A549 (cell line): Measurements from ENCODE around the gene MAU2. TPM values are rescaled to one million over a fixed set of nuclear protein-coding genes. Genes with fewer than 3 reads are reported as not detected.

ENCODE experiments used
- ATAC-seq, 2 experiments: fragments of 200-7000 bp in 1 of 2; fragments of >200 bp in 1 of 2; cut with Nextera tagmentation in 1 of 2; cut with Tn5 transposase in 1 of 2; 3 replicates each; pipeline versions ENCODE4 v1.8.0 to v1.9.1; 2018 to 2020; ENCODE audit warnings: mild to moderate bottlenecking in 1 of 2, moderate library complexity in 1 of 2
- CTCF ChIA-PET: fragments of 300-600 bp; sonication (Branson Sonifier 250); formaldehyde crosslinking; extraction: SDS; loops from one replicate; lab custom pipeline; 2021; ENCODE audit warnings: antibody characterized with exemption, inconsistent platforms; lab: Yijun Ruan, JAX
- POLR2A ChIA-PET: fragments of 350-600 bp; formaldehyde crosslinking; extraction: SDS; loops from one replicate; lab custom pipeline; 2021; ENCODE audit warnings: antibody characterized with exemption, inconsistent platforms; lab: Yijun Ruan, JAX
- DNase-seq, 2 experiments: peaks; one replicate each; pipeline versions ENCODE4 v3.0.0 to v3.0.0-alpha.2; 2011 to 2016; ENCODE audit warnings: low read depth in 1 of 2, low spot score in 1 of 2
- FAIRE-seq: peaks from 2 replicates; lab custom pipeline; 2011; peaks lifted over from hg19 to GRCh38; lab: Jason Lieb, UNC
- H3K27ac ChIP-seq, 2 experiments: fragments of >200 bp; sonication (Bioruptor Twin); formaldehyde crosslinking; 3 replicates each; pipeline ENCODE4 v1.5.1; 2016 to 2017
- H3K4me1 ChIP-seq: fragments of >200 bp; sonication (Bioruptor Twin); formaldehyde crosslinking; 3 replicates; pipeline ENCODE4 v1.6.1; 2016
- H3K4me2 ChIP-seq: fragments of >200 bp; sonication (Bioruptor Twin); formaldehyde crosslinking; 3 replicates; pipeline ENCODE4 v1.6.1; 2016
- H3K4me3 ChIP-seq: fragments of >200 bp; sonication (Bioruptor Twin); formaldehyde crosslinking; 3 replicates; pipeline ENCODE4 v1.5.1; 2016
- H3K9me3 ChIP-seq: fragments of >200 bp; sonication (Bioruptor Twin); formaldehyde crosslinking; 3 replicates; pipeline ENCODE4 v1.6.1; 2016
- CBX8 ChIP-seq: fragments of 200-600 bp; sonication (generic); IDR thresholded peaks from 2 replicates; pipeline ENCODE4 v1.6.1; 2016
- CEBPB ChIP-seq, 2 experiments: fragments of >200 bp in 1 of 2; sonication (Bioruptor Twin) in 1 of 2; formaldehyde crosslinking in 1 of 2; IDR thresholded peaks; 2 replicates each; pipeline ENCODE4 v1.6.1; 2012 to 2016
- CHD2 ChIP-seq: fragments of 150-350 bp; IDR thresholded peaks from 2 replicates; pipeline ENCODE4 v1.6.1; 2014; ENCODE audit warnings: low read length; ENCODE audit not compliant: partially characterized antibody
- CHD4 ChIP-seq: fragments of 200-600 bp; sonication (generic); IDR thresholded peaks from 2 replicates; pipeline ENCODE4 v1.6.1; 2016; ENCODE audit warnings: antibody characterized with exemption, mild to moderate bottlenecking, borderline replicate concordance
- E2F6 ChIP-seq: IDR thresholded peaks from 2 replicates; pipeline ENCODE4 v1.6.1; 2012; ENCODE audit warnings: low read depth, borderline replicate concordance
- EHF ChIP-seq: fragments of 250-450 bp; sonication (Bioruptor Pico); IDR thresholded peaks from 2 replicates; pipeline ENCODE4 v1.5.0; 2020; ENCODE audit warnings: mild to moderate bottlenecking
- EP300 ChIP-seq, 2 experiments: fragments of >200 bp; sonication (Bioruptor Twin); formaldehyde crosslinking; IDR thresholded peaks; 2 replicates in 1 of 2; 3 replicates in 1 of 2; pipeline ENCODE4 v1.6.1; 2016 to 2017
- ESRRA ChIP-seq: fragments of 150-350 bp; IDR thresholded peaks from 2 replicates; pipeline ENCODE4 v1.6.1; 2014; ENCODE audit warnings: mild to moderate bottlenecking, low read length, borderline replicate concordance
- HDAC2 ChIP-seq: fragments of 200-600 bp; sonication (generic); IDR thresholded peaks from 2 replicates; pipeline ENCODE4 v1.6.1; 2016
- HES2 ChIP-seq: fragments of >200 bp; sonication (Bioruptor Twin); formaldehyde crosslinking; IDR thresholded peaks from 2 replicates; pipeline ENCODE4 v1.6.1; 2016
- HOXA7 ChIP-seq: fragments of 250-450 bp; sonication (Bioruptor Pico); IDR thresholded peaks from 2 replicates; pipeline ENCODE4 v1.5.0; 2020; ENCODE audit warnings: mild to moderate bottlenecking, moderate library complexity
- JUNB ChIP-seq: fragments of >200 bp; sonication (Bioruptor Twin); formaldehyde crosslinking; IDR thresholded peaks from 2 replicates; pipeline ENCODE4 v1.6.1; 2016
- KDM1A ChIP-seq: fragments of 200-600 bp; sonication (generic); IDR thresholded peaks from 2 replicates; pipeline ENCODE4 v1.6.1; 2016; ENCODE audit warnings: low read depth, mild to moderate bottlenecking
- KDM5A ChIP-seq: fragments of 200-600 bp; sonication (generic); IDR thresholded peaks from 2 replicates; pipeline ENCODE4 v1.6.1; 2016; ENCODE audit warnings: antibody characterized with exemption, mild to moderate bottlenecking
- NR3C1 ChIP-seq: fragments of >200 bp; sonication (Bioruptor Twin); formaldehyde crosslinking; IDR thresholded peaks from 3 replicates; pipeline ENCODE4 v1.6.1; 2017
- POLR2A ChIP-seq: IDR thresholded peaks from 2 replicates; pipeline ENCODE4 v1.6.1; 2012; ENCODE audit warnings: mild to moderate bottlenecking, low read length
- RFX5 ChIP-seq: fragments of 450-650 bp; IDR thresholded peaks from 2 replicates; pipeline ENCODE4 v1.7.1; 2014; ENCODE audit warnings: antibody characterized with exemption, mild to moderate bottlenecking, moderate library complexity
- RNF2 ChIP-seq: fragments of 200-600 bp; sonication (generic); IDR thresholded peaks from 2 replicates; pipeline ENCODE4 v1.6.1; 2016; ENCODE audit warnings: low read depth, mild to moderate bottlenecking, antibody characterized with exemption, moderate library complexity, borderline replicate concordance
- SMC3 ChIP-seq: fragments of >200 bp; sonication (Bioruptor Twin); formaldehyde crosslinking; IDR thresholded peaks from 3 replicates; pipeline ENCODE4 v1.6.1; 2018; ENCODE audit warnings: inconsistent platforms
- TFCP2L1 ChIP-seq: fragments of 250-450 bp; sonication (Bioruptor Pico); IDR thresholded peaks from 2 replicates; pipeline ENCODE4 v1.5.0; 2021; ENCODE audit warnings: mild to moderate bottlenecking
- ZSCAN20 ChIP-seq: fragments of 250-450 bp; sonication (Bioruptor Pico); IDR thresholded peaks from 2 replicates; pipeline ENCODE4 v1.8.0; 2022; ENCODE audit warnings: mild to moderate bottlenecking, moderate library complexity
- WGBS: methylation state at CpG from one replicate; pipeline ENCODE4 v1.1.6; 2017; ENCODE audit errors: missing lambda C conversion rate; 5-methylcytosine and 5-hydroxymethylcytosine counted together
- polyA plus RNA-seq, 4 experiments: library from polyadenylated mRNA; depleted of rRNA in 3 of 4; stranded (reverse); fragments of >200 nt; fragmentation: RNase III in 1 of 4; extraction: RNeasy Plus Mini Kit Qiagen cat#74134 plus additional on column Dnase treatment in 1 of 4; gene quantifications; 2 replicates in 3 of 4; 3 replicates in 1 of 4; pipeline ENCODE4 v1.2.3, GENCODE V29; 2011 to 2017
- TF ChIP-seq, protein P1 (sequence below): fragments of 250-450 bp; sonication (Bioruptor Pico); IDR thresholded peaks from 2 replicates; pipeline ENCODE4 v1.5.0; 2021; ENCODE audit warnings: mild to moderate bottlenecking, moderate library complexity, borderline replicate concordance
- TF ChIP-seq, protein P2 (sequence below): fragments of 200-600 bp; sonication (generic); IDR thresholded peaks from 2 replicates; pipeline ENCODE4 v1.6.1; 2016; ENCODE audit warnings: antibody characterized with exemption, mild to moderate bottlenecking, moderate library complexity
- TF ChIP-seq, protein P3 (sequence below): fragments of 150-350 bp; IDR thresholded peaks from 2 replicates; pipeline ENCODE4 v1.6.1; 2014; ENCODE audit warnings: low read depth, mild to moderate bottlenecking, low read length

Gene MAU2
- polyA plus RNA-seq, 2 of the 4 experiments (the other 2 are of a cell fraction): 8.5 to 11.5 TPM

- WGBS: 88% methylated on average over 3 of the region's 3 CpGs
- FAIRE-seq: no peak
- H3K4me3 ChIP-seq: no peak overlapping the region
- ATAC-seq: no peak
- no peak overlapping the region for H3K4me2 ChIP-seq
- POLR2A ChIA-PET: no interaction called here
- no peak for DNase-seq
- CTCF ChIA-PET: interaction anchor here (1.1 kb wide), 1 partner anchor 14 kb away, joined by 3 read pairs; no protein-coding TSS in a partner anchor
- H3K27ac ChIP-seq: no peak overlapping the region
- no peaks in the 10 kb centered on the region for H3K4me1 ChIP-seq
- H3K9me3 ChIP-seq: no peaks in the 10 kb centered on the region
- TF ChIP-seq, protein P1, sequence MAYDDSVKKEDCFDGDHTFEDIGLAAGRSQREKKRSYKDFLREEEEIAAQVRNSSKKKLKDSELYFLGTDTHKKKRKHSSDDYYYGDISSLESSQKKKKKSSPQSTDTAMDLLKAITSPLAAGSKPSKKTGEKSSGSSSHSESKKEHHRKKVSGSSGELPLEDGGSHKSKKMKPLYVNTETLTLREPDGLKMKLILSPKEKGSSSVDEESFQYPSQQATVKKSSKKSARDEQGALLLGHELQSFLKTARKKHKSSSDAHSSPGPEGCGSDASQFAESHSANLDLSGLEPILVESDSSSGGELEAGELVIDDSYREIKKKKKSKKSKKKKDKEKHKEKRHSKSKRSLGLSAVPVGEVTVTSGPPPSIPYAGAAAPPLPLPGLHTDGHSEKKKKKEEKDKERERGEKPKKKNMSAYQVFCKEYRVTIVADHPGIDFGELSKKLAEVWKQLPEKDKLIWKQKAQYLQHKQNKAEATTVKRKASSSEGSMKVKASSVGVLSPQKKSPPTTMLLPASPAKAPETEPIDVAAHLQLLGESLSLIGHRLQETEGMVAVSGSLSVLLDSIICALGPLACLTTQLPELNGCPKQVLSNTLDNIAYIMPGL (CRISPR knock-in tag): no peak
- TF ChIP-seq EHF (CRISPR knock-in tag) (no peak), TFCP2L1 (no peak), NR3C1 (no peak), E2F6 (no peak), RNF2 (no peak), JUNB (no peak), HDAC2 (no peak), KDM1A (no peak), CHD4 (no peak), HES2 (no peak), POLR2A (no peak), RFX5 (no peak), ESRRA (no peak), KDM5A (no peak)
- TF ChIP-seq, protein P2, sequence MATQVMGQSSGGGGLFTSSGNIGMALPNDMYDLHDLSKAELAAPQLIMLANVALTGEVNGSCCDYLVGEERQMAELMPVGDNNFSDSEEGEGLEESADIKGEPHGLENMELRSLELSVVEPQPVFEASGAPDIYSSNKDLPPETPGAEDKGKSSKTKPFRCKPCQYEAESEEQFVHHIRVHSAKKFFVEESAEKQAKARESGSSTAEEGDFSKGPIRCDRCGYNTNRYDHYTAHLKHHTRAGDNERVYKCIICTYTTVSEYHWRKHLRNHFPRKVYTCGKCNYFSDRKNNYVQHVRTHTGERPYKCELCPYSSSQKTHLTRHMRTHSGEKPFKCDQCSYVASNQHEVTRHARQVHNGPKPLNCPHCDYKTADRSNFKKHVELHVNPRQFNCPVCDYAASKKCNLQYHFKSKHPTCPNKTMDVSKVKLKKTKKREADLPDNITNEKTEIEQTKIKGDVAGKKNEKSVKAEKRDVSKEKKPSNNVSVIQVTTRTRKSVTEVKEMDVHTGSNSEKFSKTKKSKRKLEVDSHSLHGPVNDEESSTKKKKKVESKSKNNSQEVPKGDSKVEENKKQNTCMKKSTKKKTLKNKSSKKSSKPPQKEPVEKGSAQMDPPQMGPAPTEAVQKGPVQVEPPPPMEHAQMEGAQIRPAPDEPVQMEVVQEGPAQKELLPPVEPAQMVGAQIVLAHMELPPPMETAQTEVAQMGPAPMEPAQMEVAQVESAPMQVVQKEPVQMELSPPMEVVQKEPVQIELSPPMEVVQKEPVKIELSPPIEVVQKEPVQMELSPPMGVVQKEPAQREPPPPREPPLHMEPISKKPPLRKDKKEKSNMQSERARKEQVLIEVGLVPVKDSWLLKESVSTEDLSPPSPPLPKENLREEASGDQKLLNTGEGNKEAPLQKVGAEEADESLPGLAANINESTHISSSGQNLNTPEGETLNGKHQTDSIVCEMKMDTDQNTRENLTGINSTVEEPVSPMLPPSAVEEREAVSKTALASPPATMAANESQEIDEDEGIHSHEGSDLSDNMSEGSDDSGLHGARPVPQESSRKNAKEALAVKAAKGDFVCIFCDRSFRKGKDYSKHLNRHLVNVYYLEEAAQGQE: no peak
- TF ChIP-seq, protein P3, sequence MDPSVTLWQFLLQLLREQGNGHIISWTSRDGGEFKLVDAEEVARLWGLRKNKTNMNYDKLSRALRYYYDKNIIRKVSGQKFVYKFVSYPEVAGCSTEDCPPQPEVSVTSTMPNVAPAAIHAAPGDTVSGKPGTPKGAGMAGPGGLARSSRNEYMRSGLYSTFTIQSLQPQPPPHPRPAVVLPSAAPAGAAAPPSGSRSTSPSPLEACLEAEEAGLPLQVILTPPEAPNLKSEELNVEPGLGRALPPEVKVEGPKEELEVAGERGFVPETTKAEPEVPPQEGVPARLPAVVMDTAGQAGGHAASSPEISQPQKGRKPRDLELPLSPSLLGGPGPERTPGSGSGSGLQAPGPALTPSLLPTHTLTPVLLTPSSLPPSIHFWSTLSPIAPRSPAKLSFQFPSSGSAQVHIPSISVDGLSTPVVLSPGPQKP: no peak
These were observed 14.3 kb downstream of the MAU2 start for GRCh38 chr19:19334989-19335344.

GRCh38 chr19:19335408-19336158, 15.0 kb downstream of the MAU2 start:
- H3K4me2 ChIP-seq: no peak overlapping the region
- ATAC-seq: no peak
- no peak for FAIRE-seq
- H3K9me3 ChIP-seq: no peaks in the 10 kb centered on the region
- no peak for DNase-seq
- 90% methylated on average over 15 of the region's 16 CpGs for WGBS
- ChIA-PET POLR2A (no interaction called here), CTCF (interaction anchor here (1.1 kb wide), 1 partner anchor 13 kb away, joined by 3 read pairs; no protein-coding TSS in a partner anchor)
- TF ChIP-seq HOXA7 (CRISPR knock-in tag) (no peak), CHD2 (no peak), CEBPB (IDR thresholded peaks at IDR 0.05) (no peak), EHF (CRISPR knock-in tag) (no peak), SMC3 (no peak), POLR2A (no peak), ZSCAN20 (no peak), CHD4 (no peak), ESRRA (no peak), CBX8 (no peak), EP300 (IDR thresholded peaks at IDR 0.05) (no peak)
- TF ChIP-seq, protein P3: no peak
- H3K4me3 ChIP-seq: no peak overlapping the region
- H3K4me1 ChIP-seq: no peaks in the 10 kb centered on the region
- H3K27ac ChIP-seq: no peak overlapping the region
